GM11168 (cell line): ENCODE results near the gene THRB.
"Not testable (repeated sequence)": the region's sequence is repeated elsewhere in the genome, so short reads cannot be mapped to it uniquely, and the experiment has no call there.

Experiments used
- in situ Hi-C: fragments of 300-500 bp; cut with MboI; formaldehyde crosslinking; loops from one replicate; pipeline ENCODE4 v1.12.0; 2022; ENCODE audit warnings: low sequenced_read_pairs; ENCODE audit not compliant: unreplicated experiment

Gene THRB

GRCh38 chr3:24454856-24455255, 39.8 kb downstream of the THRB start:
- in situ Hi-C loops = no loop called here

- in situ Hi-C loops = no loop called here
Observed at GRCh38 chr3:24454393-24454792, 40.3 kb downstream of the THRB start.

- in situ Hi-C loops = no loop called here
Observed at GRCh38 chr3:24451461-24452099, 43.1 kb downstream of the THRB start.

DNA sequence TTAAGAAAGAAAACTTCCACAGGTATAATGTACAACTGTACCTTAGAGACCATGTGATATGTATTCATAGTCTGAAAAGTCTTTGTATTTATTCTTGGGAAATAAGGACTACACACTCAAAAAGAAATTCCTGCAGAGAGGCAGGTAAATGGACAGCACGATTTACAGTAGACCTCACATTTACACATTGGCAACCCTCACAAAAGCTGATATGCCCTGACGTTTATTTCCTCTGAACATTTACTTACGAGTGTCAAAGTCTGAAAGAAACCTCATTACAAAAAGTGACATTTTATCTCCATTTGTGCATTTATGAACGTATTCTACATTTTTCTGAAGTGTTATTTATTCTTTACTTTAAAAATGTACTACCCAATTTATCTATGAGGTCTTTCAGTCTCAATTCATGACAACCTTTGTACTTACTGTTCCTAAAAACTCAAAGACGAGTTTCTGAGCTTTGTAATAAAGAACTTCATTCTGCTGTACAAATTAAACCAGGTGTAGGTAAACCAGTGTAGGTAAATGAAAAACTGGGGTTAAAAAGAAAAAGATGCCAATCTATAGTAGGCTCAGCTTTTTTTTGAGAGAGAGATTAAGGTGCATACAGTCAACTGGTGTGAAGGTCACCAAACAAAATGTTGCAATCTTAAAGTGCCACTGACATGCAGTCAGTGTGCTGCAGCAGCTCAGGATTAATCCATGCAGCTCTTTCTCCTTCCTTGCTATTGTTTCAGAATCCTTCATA, 44.3 kb downstream of the THRB start:
- in situ Hi-C loops = no loop called here

DNA sequence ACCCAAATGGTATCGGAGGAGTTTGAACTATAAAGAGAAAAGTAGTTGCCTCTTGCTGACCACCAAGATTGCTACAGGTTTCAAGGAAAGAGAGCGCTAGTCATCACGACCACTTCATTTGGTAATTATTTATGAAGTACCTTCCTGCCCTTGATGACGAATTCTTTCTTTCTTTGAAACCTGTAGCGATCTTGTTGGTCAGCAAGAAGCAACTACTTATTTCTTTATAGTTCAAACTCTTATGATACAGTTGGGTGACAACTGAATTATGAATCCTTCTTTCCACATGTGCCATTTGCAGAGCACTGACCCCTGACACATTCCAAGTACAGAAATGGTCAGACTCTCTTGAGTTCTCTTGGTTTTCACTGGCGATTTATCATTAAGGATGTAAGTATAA, 46.8 kb downstream of the THRB start:
- in situ Hi-C loops = no loop called here

DNA sequence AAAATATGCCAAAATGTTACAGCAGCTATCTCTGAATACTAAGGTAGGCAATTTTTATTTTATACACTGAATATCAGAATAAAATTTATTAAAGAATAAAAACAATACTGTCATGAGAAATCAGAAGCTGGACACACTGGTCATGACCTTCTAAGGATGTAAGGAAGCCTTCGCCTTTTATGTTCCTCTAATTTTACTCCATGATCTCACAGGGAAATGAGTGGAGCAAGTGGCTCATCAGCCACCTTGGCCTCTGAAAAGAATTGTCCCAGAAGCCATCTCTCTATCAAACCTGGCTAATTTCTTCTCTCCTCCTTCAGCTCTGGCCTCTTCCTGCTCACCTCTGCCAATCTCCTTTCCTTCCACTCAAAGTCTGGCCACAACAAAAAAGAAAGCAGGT, 48.6 kb downstream of the THRB start:
- in situ Hi-C loops = no loop called here

DNA sequence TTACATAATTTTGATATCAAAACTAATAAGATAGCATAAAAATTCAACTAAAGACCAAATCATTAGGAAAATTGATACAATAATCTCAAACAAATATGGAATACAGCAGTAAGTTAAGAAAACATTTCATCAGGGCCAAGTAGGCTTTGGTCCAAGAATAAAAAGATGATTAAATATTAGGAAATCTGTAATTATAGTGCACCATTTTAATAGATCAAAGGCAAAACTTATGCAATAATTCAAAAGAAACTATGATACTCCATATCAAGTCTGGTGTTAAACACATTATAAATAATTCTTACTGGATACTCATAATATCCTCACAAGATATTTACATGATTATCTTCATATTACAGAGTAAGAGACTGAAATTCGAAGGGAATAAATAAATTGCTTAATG, 51.2 kb downstream of the THRB start:
- in situ Hi-C loops = no loop called here

DNA sequence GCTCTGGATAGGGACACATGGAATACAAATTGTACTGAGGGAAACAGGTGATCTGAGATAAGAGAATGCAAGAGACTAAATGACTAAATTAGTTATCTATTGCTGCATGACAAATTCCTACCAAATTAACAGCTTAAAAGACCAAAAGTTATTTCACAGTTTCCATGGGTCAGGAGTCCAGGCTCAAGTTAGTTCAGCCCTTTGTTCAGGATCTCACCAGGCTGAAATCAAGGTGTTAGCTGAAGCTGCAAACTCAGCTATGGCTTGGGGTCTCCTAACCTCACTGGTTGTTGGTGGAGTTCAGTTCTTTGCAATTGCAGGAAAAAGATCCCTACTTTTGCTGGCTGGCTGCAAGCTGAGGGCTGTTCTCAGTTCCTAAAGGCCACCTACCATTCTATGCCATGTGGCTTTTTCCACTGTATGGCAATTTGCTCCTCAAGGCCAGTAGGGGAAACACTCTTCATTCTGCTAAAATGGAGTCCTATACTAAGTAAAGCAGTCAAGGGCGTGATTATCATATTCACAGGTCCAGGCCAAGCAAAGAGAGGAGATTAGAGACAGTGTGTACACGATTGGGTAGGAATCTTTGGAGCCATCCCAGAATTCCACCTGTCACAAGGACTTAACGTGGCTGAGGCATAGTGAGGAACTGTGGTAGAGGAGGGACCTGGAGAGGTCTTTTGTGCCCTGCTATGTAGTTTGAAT, 53.7 kb downstream of the THRB start:
- in situ Hi-C loops = no loop called here

DNA sequence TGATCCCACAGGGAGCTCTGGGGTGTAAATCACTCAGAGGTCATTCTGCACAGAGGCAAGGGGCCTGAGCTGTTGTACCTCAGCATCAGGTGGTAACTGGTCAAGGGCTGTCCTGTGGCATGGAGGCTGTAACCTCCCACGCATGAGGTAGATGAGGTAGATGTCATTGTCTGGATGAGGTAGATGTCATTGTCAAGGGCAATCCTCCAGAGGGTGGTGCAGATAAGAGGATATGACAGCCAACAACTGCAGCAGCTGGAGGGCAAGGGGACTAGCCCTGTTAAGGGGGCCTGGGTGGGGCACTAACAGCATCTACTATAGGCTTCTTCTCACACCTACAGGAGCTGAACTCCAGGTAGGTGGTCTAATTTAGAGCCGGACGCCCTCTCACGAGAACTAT, 55.6 kb downstream of the THRB start:
- in situ Hi-C loops = no loop called here

- in situ Hi-C loops = no loop called here
Observed at GRCh38 chr3:24437326-24437725, 57.3 kb downstream of the THRB start.

DNA sequence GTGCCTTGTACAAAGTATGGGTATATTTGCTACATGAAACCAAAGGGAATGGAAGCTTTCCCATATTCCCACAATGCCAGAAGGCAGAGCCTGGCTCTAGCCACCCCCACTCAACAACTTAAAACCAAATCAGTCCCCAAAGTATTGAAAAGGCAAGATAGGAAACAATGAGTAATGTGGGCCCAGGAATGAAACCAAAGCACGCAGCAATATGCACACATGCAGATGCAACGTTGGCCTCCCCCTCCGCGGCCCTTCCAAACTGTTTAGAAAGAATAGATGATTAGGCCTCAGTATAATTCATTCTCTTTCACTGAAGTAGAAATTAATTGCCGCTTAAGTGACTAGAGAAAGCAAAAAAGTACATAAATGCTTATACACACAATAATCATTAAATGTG, 59.1 kb downstream of the THRB start:
- in situ Hi-C loops = no loop called here

GRCh38 chr3:24434651-24435050, 60.0 kb downstream of the THRB start:
- in situ Hi-C loops = no loop called here

DNA sequence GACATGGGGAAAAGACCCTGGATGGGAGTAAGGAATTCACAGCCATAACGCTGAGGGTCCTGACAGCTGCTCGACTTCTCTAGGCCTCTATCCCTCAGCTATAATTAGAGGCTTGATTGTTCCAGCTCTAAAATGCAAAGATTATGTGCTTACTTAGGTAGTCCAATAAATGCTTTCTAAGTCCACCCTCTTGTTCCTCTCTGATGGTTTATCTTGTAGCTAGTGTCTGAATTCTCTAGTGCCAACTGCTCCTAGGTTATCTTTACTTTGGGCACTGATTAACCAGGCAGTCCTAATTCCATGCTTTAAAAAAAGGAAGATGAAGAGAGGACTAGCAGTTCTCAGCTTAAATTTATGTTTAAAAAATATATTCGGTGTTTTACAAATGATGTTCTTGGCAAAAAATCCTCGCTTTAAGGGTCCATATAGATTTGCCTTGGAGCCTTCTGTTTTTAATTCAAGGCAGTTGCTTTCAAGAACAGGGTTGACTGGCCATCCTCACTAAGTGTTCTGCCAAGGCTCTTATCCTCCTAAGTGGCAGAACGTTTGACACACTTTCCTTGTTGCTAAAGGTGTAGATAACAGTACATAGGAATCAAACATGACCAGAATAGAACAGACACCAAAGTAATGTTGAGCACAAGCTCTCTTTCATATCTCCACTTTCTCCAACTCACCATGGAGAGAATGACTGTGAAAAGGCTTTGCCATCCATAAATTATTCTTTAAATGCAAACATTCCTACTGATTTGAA, 60.6 kb downstream of the THRB start:
- in situ Hi-C loops = no loop called here

DNA sequence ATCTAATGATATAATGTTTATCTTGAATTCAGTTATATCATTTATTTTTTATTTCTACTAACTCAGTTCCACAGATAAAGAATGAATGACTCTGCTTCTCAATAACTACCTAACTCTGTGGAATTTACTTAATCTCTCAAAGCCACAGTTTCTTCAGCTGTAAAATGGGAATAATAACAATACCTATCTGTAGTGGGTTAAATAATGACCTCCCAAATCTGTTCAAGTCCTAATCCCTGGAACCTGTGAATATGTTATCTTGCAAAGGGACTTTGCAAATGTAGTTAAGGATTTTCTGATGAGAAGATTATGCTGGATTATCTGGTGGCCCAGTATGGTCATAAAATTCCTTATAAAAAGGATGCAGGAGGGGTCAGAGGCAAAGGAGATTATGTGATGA, 61.7 kb downstream of the THRB start:
- in situ Hi-C loops = no loop called here

- in situ Hi-C loops = no loop called here
Observed at GRCh38 chr3:24428481-24428880, 66.2 kb downstream of the THRB start.

GRCh38 chr3:24426896-24427295, 67.8 kb downstream of the THRB start:
- in situ Hi-C loops = no loop called here

DNA sequence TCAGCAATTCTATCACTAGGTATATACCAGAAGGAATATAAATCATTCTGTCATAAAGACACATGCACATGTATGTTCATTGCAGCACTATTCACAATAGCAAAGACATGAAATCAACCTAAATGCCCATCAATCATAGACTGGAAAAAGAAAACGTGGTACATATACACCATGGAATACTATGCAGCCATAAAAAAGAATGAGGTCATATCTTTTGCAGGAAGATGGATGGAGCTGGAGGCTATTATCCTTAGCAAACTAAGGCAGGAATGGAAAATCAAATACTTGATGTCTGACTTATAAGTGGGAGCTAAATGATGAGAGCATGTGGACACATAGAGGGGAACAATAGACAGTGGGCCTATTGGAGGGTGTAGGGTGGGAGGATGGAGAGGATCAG, 73.8 kb downstream of the THRB start:
- in situ Hi-C loops = not testable (repeated sequence)

DNA sequence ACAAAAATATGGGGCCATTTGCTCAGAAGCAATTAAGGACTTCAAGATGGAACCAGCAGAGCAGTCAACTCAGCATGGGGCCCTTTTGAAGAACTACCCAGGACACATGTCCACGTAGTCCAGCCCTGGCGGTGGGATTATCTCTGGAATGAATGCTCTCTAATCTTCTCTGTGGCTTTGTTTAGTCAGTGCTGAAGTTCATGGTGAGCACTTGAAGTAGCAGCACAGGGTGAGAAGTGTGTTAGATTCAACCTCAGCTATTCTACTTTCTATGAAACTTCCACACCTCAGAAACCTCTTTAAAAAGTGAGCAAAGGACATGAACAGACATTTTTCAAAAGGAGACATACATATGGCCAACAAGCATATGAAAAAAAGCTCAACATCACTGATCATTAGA, 74.4 kb downstream of the THRB start:
- in situ Hi-C loops = no loop called here

DNA sequence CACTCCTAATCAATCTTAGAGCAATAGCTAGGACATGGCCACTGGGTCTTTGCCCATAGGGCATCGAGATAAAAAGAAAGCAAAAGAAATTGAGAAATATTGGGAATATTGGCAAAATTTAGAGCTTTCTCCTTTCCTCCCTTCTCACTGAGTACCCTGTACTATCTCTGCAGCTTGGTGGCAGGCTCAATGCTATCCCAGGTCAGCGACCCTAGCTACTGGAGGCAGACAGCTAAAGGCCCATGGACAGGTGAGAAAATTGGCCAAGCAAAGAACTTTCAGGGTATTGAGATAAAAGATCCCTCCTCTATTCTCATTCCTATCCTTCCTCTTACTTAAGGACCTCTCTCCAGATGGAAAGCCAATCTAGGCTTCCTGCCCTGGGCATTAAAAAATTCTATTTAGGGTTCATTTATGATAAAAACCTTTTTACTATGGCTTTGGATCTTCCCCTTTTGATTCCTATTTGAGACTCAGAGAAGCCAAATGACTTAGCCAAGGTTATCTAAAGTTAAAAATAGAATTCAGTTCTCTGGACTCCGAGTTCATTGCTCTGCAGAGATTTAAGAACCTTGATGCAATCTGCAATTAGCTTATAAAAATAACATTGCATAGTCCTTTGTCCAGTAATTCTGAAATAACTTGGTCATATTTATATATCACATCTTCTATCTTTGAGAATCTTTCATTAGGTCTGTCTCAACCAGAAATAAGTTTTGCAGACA, 75.4 kb downstream of the THRB start:
- in situ Hi-C loops = no loop called here

- in situ Hi-C loops = no loop called here
Observed at GRCh38 chr3:24417730-24418129, 76.9 kb downstream of the THRB start.
